ENCODE measurements around the gene AAK1. TPM values are rescaled to one million over a fixed set of nuclear protein-coding genes. Genes with fewer than 3 reads are reported as not detected.

The AAK1 gene
- total and polyA plus RNA-seq, 12 donors, result 26.2 to 106 (median 68.5) TPM

DNA sequence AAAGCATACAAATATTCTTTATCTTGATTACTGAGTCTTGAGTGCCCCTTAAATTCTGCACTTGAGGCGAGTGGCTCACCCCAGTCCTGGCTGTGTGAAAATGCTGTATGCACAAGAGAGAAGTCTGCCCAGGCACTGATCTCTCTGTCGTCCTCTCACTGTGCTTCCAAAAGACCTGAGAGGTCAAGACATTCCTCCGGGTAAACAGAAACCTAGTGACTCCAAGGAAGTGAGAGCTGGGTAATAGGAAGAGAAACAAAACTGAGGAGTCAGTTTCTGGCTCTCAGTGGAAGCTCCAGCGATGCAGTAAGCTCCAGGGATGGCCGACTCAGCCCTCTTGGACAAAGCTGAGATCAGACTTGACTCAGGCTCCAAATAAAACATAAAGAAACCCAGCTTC, 70.9 kb downstream of the AAK1 start:
- no peak overlapping the region for H3K4me3 ChIP-seq
- no peaks in the 10 kb centered on the region for H3K36me3 ChIP-seq (replicated peaks in 1 of 2)
- H3K27me3 ChIP-seq, result no peaks in the 10 kb centered on the region
- H3K9me3 ChIP-seq (replicated peaks in 1 of 3), result no peaks in the 10 kb centered on the region
- intact Hi-C loops (cut with DNase I), result loop anchor here in 1 of 2 donors (10.0 kb wide), 1 partner anchor 72 kb away; the partner anchor contains the start of gene AAK1
- peaks cover 0 to 35% of the 10 kb centered on the region in 2 donors for H3K4me1 ChIP-seq (replicated peaks in 1 of 2)
- peak in 1 of 7 donors; percentile 32 for DNase-seq
- WGBS, 4 donors, result 49 to 56% (median 54%) methylated on average over 5 of the region's 5 CpGs
- TF ChIP-seq POLR2A (IDR thresholded peaks at IDR 0.05), result no peak
- TF ChIP-seq, protein P1, sequence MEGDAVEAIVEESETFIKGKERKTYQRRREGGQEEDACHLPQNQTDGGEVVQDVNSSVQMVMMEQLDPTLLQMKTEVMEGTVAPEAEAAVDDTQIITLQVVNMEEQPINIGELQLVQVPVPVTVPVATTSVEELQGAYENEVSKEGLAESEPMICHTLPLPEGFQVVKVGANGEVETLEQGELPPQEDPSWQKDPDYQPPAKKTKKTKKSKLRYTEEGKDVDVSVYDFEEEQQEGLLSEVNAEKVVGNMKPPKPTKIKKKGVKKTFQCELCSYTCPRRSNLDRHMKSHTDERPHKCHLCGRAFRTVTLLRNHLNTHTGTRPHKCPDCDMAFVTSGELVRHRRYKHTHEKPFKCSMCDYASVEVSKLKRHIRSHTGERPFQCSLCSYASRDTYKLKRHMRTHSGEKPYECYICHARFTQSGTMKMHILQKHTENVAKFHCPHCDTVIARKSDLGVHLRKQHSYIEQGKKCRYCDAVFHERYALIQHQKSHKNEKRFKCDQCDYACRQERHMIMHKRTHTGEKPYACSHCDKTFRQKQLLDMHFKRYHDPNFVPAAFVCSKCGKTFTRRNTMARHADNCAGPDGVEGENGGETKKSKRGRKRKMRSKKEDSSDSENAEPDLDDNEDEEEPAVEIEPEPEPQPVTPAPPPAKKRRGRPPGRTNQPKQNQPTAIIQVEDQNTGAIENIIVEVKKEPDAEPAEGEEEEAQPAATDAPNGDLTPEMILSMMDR (IDR thresholded peaks at IDR 0.05), result no peak
- H3K27ac ChIP-seq, result peak overlapping the region in 1 of 5 donors; percentile 10

DNA sequence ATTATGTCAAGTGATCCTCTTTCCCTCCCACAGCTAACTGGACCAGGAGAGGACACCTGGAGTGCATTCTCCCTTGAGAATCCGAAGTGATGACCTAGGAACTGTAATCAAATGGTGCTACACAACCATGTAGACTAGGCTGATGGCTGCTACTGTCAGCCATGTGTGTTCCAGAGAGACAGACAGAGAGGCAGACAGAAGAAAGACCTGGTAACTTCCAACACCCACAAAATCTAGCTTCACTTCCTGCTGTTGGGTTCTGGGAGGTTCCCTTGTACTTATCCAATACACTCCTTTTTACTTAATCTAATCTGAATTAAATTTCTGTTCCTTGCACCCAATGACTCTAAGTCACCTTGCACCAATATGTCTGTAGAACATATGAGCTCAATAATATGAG, 72.3 kb downstream of the AAK1 start:
- Histone ChIP-seq H3K27me3 (no peaks in the 10 kb centered on the region), H3K9me3 (replicated peaks in 1 of 3) (no peaks in the 10 kb centered on the region), H3K4me1 (replicated peaks in 1 of 2) (peaks cover 0 to 26% of the 10 kb centered on the region in 2 donors), H3K36me3 (replicated peaks in 1 of 2) (no peaks in the 10 kb centered on the region), H3K27ac (no peak overlapping the region), H3K4me3 (no peak overlapping the region)
- no peak for DNase-seq
- TF ChIP-seq, protein P1 (IDR thresholded peaks at IDR 0.05), result no peak
- TF ChIP-seq POLR2A (IDR thresholded peaks at IDR 0.05), result no peak
- intact Hi-C loops (cut with DNase I), result loop anchor here in 1 of 2 donors (10.0 kb wide), 1 partner anchor 74 kb away; the partner anchor contains the start of gene AAK1
- 98 to 100% (median 100%) methylated on average over 1 of the region's 1 CpG for WGBS, 4 donors

DNA sequence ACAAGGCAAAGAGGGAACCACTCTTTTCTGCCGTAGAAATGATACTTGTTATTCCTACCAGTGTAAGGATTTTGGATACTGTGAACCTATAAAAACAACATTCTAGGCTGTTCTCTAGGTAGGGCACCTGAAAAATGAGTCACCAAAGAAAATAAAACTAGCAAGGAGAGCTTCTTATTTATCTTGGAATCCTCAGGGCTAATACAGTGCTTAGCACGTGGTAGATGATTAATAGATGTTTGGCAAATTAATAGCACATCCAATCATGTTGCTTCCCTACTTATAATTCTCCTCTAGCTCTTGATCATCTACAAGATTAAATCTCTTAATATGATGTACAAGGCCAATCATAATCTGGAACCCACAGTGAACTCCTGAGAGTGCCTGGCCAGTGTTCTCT, 73.1 kb downstream of the AAK1 start:
- DNase-seq, result no peak
- Histone ChIP-seq H3K9me3 (replicated peaks in 1 of 3) (no peaks in the 10 kb centered on the region), H3K27me3 (no peaks in the 10 kb centered on the region), H3K4me3 (no peak overlapping the region), H3K4me1 (replicated peaks in 1 of 2) (peaks cover 0 to 24% of the 10 kb centered on the region in 2 donors), H3K27ac (no peak overlapping the region), H3K36me3 (replicated peaks in 1 of 2) (no peaks in the 10 kb centered on the region)
- 34 to 48% (median 45%) methylated on average over 2 of the region's 2 CpGs for WGBS, 4 donors
- TF ChIP-seq POLR2A (IDR thresholded peaks at IDR 0.05), result no peak
- TF ChIP-seq, protein P1 (IDR thresholded peaks at IDR 0.05), result no peak
- intact Hi-C loops (cut with DNase I), result loop anchor here in 1 of 2 donors (10.0 kb wide), 1 partner anchor 74 kb away; the partner anchor contains the start of gene AAK1

- Histone ChIP-seq H3K27ac (no peak overlapping the region), H3K4me1 (replicated peaks in 1 of 2) (peaks cover 0 to 30% of the 10 kb centered on the region in 2 donors), H3K27me3 (no peaks in the 10 kb centered on the region), H3K36me3 (replicated peaks in 1 of 2) (no peaks in the 10 kb centered on the region), H3K9me3 (replicated peaks in 1 of 3) (no peaks in the 10 kb centered on the region), H3K4me3 (no peak overlapping the region)
- TF ChIP-seq POLR2A (IDR thresholded peaks at IDR 0.05), result no peak
- TF ChIP-seq, protein P1 (IDR thresholded peaks at IDR 0.05), result no peak
- intact Hi-C loops (cut with DNase I), result loop anchor here (10.0 kb wide), 2 partner anchors 77 to 247 kb away; partner anchors contain the start of gene AAK1 (in 1 of the 2)
- 84 to 88% (median 85%) methylated on average over 6 of the region's 6 CpGs for WGBS, 4 donors
- DNase-seq, result no peak
Measured at GRCh38 chr2:69567909-69568300, 75.6 kb downstream of the AAK1 start.

Data from adrenal gland (tissue), 12 donors.